GM21360 (cell line): ENCODE measurements around the gene SIX5.

Experiments
- ATAC-seq: cut with Tn5 transposase; IDR thresholded peaks from one replicate; pipeline ENCODE4 v1.9.1; 2021; ENCODE audit warnings: mild to moderate bottlenecking, moderate library complexity; ENCODE audit not compliant: unreplicated experiment

The SIX5 gene

GRCh38 chr19:45777395-45777961, 8.4 kb upstream of the SIX5 start:
- ATAC-seq = no peak

DNA sequence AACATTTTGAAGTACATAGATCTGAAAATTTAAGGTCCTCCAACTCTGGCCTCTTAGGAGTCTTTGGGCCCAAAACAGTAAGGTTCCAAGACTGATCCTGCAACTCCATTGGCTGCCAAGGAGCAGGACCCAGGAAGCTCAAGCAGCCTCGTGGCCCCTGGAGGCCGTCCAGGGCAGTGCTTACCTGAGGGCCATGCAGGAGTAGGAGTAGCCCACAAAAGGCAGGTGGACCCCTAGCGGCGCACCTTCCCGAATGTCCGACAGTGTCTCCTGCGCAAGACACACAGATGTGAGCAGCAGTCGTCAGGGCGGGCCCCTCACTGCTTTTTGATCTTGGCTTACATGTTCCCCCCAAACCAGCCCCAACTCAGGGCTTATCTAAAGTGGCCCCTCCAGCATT, 5.7 kb upstream of the SIX5 start:
- no peak for ATAC-seq

DNA sequence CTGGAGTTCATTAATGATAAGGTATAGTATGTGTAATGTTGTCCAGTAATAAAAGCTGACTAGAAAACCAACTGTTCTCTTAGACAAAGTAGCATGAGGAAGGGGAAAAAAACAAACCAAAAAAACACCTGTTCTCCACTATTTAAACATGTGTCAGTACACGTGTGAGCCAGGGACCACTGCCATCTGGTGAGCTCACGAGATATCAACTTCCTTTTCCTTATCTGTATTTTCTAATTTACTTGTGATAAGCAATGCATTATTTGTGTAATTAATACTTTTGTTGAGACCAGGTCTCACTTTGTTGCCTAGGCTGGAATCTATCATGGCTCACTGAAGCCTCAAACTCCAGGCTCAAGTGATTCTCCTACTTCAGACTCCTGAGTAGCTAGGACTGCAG, 4.3 kb upstream of the SIX5 start:
- ATAC-seq = no peak

DNA sequence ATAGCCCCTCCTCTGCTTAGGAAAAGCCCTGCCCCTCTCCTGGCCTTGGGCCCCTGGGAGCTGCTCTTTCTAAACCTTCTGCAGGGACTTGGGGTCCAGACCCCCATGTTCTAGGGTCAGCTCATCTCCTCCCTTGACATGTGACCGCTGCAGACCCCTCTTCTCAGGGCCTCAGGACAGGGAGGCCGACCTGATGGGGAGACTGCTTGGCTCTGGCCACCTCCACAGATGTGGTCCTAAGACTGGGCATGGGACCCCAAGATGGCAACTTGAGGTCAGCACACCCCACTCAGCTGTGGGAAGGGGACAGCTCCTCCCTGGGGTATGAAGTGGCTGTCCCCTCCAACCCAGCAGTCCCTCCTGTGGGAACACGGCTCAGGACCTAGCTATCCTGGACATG, 3.9 kb upstream of the SIX5 start:
- ATAC-seq = no peak

- no peak for ATAC-seq
Measured at GRCh38 chr19:45772130-45772840, 3.2 kb upstream of the SIX5 start.

DNA sequence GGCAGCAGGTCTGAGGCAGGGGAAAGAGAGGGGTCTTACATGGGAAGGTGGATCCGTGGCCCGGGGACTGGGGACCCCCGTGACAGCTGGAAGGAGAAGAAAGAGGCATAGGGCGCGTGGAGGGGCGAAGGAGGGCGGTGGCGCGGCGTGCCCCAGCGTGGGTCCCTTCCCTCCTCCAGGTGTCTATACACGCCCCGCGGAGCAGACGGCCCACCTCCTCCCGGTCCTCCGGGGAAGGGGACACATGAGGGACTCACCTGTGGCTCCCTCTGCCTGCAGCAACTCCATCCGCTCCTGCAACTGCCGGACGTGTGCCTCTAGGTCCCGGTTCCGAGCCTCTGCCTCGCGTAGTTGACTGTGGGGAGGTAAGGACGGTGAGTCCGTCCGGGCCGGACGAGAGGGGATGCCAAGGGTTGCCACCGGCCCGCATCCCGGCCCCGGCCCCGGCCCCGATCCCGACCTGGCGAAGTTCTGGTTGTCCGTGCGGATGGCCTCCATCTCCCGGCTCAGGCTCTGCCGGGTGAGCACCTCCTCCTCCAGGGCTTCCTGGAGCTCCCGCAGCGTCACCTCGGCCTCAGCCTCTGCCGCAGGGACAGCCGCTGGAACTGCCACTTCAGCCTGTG, 2.4 kb upstream of the SIX5 start:
- ATAC-seq = no peak

DNA sequence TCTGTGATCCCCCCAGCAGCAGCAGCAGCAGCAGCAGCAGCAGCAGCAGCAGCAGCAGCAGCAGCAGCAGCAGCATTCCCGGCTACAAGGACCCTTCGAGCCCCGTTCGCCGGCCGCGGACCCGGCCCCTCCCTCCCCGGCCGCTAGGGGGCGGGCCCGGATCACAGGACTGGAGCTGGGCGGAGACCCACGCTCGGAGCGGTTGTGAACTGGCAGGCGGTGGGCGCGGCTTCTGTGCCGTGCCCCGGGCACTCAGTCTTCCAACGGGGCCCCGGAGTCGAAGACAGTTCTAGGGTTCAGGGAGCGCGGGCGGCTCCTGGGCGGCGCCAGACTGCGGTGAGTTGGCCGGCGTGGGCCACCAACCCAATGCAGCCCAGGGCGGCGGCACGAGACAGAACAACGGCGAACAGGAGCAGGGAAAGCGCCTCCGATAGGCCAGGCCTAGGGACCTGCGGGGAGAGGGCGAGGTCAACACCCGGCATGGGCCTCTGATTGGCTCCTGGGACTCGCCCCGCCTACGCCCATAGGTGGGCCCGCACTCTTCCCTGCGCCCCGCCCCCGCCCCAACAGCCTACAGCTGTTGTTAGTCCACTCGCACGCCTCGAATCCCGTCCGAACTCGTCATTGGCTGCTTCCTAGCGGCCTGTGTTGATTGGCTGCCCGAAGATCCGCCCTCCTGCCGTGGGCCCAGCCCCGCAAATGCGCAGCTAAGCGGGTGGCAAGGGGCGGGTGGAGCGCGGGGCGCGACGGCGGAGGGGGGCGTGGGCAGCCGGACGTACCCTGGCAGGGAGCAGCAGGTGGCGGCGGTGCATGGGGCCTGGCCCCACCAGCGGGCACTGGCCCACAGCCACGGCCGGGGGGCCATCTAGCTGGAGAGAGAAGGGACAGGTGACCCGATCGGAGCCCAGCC, 1.4 kb upstream of the SIX5 start:
- peak; percentile 50 for ATAC-seq

- no peak for ATAC-seq
Measured at GRCh38 chr19:45769821-45770191, 754 bp upstream of the SIX5 start.

GRCh38 chr19:45768655-45768983, 433 bp downstream of the SIX5 start:
- ATAC-seq = no peak

DNA sequence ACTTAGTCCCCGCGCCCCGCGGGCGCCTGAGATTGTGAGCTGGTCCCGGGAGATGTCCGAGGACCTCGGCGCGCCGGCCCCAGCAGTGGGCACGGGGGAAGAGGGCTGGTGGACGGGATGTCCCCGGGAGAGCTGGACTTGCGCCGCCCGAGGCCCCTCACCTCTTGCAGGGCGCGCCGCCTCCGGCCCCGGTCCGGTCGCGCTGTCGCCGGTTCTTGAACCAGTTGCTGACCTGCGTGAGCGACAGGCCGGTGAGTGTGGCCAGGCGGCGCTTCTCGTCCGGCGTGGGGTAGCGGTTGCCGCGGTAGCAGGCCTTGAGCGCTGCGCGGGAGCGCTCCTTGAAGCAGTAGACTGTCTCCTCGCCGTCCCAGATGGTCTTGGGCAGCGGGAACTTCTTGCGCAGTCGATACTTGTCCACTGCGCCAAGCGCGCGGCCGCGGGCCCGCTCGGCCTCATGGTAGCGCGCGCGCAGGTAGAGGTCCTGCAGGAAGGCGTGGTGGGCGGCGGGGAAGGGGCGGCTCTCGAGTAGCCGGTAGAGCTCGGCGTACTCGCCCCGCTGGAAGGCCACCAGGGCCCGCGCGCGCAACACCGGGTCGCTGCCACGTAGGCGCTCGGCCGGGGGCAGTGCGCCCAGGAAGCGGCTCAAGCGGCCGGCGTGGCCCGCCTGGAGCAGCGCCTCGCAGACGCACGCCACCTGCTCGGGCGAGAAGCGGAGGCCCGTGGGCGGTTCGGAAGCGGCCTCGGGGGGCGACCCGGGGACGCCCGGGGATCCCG, 984 bp downstream of the SIX5 start:
- ATAC-seq = no peak

- ATAC-seq = no peak
Measured at GRCh38 chr19:45767410-45767880, 1.6 kb downstream of the SIX5 start.

- no peak for ATAC-seq
Measured at GRCh38 chr19:45766869-45767346, 2.1 kb downstream of the SIX5 start.

- ATAC-seq = no peak
Measured at GRCh38 chr19:45766296-45766868, 2.7 kb downstream of the SIX5 start.

GRCh38 chr19:45765702-45766295, 3.3 kb downstream of the SIX5 start:
- ATAC-seq = no peak

DNA sequence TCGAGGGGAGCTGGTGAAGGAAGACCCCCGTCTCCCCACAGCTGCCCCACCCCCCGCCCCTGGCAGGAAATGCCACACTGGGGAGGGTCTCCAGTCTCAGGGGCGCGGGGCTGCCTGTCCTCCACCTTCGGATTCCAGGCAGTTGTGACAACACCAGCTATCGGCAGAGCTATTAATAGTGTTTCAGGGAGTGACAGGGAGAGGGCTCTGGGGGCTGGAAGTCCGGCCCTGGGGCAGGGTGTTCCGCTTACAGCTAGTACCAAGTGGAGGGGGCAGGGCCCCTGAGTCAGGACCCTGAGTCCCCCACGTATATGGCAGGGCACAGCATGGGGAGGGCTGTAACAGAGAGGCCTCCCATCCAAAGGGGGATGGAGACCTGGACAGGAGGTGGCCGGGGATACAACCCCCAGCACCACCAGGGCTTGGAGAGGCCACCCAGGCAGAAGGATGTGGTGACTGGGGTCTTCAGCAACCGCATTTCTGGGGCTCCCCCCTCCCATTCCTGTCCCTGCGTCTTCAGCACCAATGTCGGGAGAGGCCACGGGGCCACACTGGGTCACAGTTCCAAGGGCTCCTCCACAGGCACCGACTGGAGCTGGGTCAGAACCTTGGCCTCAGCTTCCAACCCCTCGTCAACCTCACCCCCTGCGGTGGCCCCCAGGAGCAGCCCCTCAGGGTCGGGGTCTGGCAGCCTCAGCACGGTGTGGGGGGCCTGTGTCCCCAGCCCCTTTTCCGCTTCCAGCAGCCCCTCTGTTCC, 3.9 kb downstream of the SIX5 start:
- no peak for ATAC-seq

DNA sequence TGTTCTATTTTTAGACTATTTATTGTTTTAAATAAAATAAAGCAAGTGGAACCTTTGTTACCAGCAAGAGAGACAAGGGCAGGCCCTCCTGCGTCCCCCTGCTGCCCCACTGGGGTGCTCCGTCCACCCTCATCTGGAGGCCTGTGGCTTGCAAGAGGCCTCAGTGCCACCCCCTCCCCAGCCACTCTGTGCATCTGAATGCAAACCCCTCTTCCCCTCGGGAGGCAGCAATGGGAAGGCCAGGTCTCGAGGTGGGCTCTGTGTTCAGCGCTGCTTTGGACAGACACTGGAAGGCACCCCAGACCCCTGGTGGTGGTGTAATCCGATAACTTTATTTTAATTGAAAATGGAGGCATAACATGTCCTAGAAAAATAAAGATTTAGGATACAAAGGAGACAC, 4.6 kb downstream of the SIX5 start:
- no peak for ATAC-seq

- no peak for ATAC-seq
Measured at GRCh38 chr19:45763691-45764294, 5.3 kb downstream of the SIX5 start.

GRCh38 chr19:45762870-45763631, 6.0 kb downstream of the SIX5 start:
- ATAC-seq = no peak
